Stomach (tissue), 4 donors: ENCODE results near the gene PDCD1.

Experiments
- CTCF ChIP-seq, 7 experiments: fragments of 450-650 bp in 4 of 7; fragments of 200-600 bp in 3 of 7; sonication (generic) in 3 of 7; IDR thresholded peaks; one replicate each; pipeline ENCODE4 v1.5.1; 2016 to 2019; ENCODE audit warnings: antibody characterized with exemption in 7 of 7, control low read depth in 2 of 7, mild to moderate bottlenecking in 1 of 7
- POLR2AphosphoS5 ChIP-seq, 3 donors: sonication (generic); formaldehyde crosslinking; IDR thresholded peaks; one replicate each; pipeline ENCODE4 v1.6.1; 2016; ENCODE audit warnings: antibody characterized with exemption in 3 of 3

GRCh38 chr2:241852116-241852980 lies 6.3 kb downstream of the PDCD1 start:
- TF ChIP-seq CTCF (IDR thresholded peaks at IDR 0.05), result no peak
- no peak for TF ChIP-seq POLR2AphosphoS5 (IDR thresholded peaks at IDR 0.05)
